ENCODE data around the gene TRIM46.
"Not testable (repeated sequence)": the region's sequence is repeated elsewhere in the genome, so short reads cannot be mapped to it uniquely, and the experiment has no call there.

Gene TRIM46

GRCh38 chr1:155208541-155209311 is 35.1 kb downstream of the TRIM46 start, which contains the start of gene MTX1:
TSS of gene MTX1 (plus strand) at chr1:155208695. CDS start at chr1:155208805, 110 bp downstream.
- peak; percentile 88 for DNase-seq

GRCh38 chr1:155209312-155209721 is 35.7 kb downstream of the TRIM46 start:
- DNase-seq: no peak

DNA sequence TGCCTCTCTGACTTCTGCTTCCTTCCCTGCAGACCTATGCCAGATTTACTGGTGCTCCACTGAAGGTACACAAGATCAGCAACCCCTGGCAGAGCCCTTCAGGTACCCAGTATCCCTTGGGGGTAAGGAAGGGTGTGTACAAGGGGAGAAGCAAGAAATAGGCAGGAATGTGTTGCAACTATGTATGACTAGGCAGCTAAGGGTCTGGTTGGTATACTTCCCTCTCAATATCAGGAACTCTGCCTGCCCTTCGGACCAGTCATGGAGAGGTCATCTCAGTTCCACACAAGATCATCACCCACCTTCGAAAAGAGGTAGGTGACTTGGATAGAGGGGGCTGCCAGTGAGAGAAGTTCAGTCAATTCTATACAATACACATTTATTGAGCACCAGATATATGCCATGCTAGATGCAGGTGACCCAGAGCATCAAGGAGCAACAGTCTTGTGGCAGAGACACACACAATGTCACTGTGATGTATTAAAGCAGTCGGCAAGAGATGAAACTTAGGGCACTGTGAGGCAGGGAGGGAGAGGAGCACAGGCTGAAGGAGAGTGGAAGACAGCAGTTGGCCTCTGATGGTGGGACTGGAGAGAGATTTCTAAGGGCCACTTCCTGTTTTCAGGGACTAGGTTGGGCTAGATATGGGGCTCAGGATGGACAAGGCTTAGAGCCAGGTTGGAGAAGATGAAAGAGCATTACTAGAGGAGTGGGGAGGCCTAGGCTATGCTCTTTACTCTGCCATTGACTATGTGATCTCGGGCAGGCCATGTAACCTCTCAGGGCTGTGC is 36.9 kb downstream of the TRIM46 start:
- no peak for DNase-seq

DNA sequence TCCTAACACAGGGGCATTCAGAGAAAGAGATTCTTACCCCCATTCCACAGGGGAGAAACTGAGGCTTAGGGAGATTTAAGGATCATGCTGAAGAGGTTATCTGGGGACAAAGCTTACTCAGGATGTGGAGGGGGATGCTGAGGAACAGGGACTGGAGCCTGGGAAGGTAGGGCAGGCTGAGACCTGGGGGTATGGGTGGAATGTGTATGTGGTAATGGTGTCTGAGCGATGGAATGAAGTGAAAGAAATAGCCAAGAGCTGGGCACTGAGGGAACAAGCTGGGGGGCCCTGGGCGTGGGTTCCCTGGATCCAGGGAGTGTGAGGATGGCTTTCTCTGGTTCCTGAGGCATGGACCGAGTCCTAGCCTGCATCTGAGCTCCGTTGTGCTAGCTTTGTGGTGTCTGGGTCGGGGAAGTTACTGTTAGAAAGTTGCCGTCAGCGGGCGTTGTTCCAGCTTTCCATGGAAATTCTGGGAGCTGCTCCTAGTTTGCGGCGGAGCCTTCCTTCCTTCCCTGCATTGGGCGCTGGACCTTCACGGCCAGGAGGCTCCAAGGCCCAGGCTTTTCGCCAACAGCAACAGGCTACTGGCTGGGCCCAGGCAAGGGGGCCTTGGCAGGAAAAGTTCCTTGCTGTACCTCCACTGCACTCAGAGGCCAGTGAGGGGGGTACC is 37.9 kb downstream of the TRIM46 start:
- DNase-seq: not testable (repeated sequence)

- DNase-seq: not testable (repeated sequence)
These were observed 38.4 kb downstream of the TRIM46 start for GRCh38 chr1:155212051-155212440.

- DNase-seq: not testable (repeated sequence)
These were observed 41.1 kb downstream of the TRIM46 start for GRCh38 chr1:155214702-155215101.

DNA sequence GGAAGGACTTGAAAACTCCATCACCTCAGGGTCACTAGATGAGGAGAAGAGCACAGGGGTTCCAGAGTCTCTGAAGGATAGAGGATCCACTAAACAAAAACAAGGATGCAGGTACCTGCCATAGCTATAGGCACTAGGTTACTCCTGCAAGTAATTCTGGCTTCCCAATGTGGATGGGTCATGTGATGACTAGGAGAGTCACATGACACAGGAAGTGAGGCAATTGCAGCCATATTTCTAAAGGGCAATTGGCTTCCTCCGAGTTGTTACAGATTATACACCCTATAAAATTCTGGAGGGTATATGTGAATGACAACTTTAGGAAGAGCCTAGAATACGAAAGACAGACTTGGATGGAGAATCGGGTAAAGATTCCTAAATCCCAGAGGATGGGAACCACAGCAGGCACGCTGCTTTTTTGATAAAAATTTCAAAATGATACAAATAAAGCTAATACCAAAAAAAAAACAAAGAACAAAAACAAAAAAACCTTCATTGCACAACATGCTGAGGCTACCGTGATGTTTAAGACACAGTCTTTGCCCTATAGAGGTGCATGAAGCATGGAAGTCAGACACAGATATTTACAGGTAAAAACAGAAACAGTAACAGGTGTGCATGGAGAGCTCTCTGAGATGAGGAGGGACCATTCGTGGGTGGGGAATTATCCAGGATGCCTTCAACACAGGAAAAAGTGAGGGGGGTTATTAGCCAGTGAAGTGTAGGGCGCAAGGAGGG is 45.4 kb downstream of the TRIM46 start:
- DNase-seq: no peak

DNA sequence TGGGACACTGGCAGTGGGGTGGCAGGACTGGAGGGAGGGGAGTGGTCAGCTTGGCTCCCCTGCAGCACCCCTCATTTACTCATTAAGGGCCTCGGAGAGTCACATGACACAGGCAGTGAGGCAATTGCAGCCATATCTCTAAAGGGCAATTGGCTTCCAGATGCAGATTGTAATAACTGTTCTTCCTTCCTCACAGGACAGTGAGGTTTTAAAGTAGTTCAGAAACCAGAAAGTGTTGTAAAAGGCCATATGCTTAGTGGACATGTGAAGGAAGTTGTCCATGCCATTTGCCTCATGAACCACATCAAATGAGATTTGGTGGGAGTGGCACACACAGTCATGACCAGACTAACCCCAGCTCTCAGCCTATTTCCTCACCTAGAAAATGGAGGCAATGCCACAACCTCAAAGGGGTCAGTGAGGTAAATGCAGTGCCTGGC is 46.0 kb downstream of the TRIM46 start:
- no peak for DNase-seq

GRCh38 chr1:155220211-155220965 is 46.7 kb downstream of the TRIM46 start:
- DNase-seq: not testable (repeated sequence)

- DNase-seq: no peak
These were observed 49.4 kb downstream of the TRIM46 start for GRCh38 chr1:155223047-155223446.

GRCh38 chr1:155225404-155225759 is 51.7 kb downstream of the TRIM46 start:
- DNase-seq: not testable (repeated sequence)

GRCh38 chr1:155226188-155226909 is 52.7 kb downstream of the TRIM46 start:
- DNase-seq: peak; percentile 62

- DNase-seq: no peak
These were observed 53.2 kb downstream of the TRIM46 start for GRCh38 chr1:155226910-155227260.

- DNase-seq: peak; percentile 87
These were observed 53.8 kb downstream of the TRIM46 start for GRCh38 chr1:155227261-155228095.

GRCh38 chr1:155228096-155228427 is 54.4 kb downstream of the TRIM46 start:
- no peak for DNase-seq

- not testable (repeated sequence) for DNase-seq
These were observed 57.7 kb downstream of the TRIM46 start for GRCh38 chr1:155231302-155231701.

DNA sequence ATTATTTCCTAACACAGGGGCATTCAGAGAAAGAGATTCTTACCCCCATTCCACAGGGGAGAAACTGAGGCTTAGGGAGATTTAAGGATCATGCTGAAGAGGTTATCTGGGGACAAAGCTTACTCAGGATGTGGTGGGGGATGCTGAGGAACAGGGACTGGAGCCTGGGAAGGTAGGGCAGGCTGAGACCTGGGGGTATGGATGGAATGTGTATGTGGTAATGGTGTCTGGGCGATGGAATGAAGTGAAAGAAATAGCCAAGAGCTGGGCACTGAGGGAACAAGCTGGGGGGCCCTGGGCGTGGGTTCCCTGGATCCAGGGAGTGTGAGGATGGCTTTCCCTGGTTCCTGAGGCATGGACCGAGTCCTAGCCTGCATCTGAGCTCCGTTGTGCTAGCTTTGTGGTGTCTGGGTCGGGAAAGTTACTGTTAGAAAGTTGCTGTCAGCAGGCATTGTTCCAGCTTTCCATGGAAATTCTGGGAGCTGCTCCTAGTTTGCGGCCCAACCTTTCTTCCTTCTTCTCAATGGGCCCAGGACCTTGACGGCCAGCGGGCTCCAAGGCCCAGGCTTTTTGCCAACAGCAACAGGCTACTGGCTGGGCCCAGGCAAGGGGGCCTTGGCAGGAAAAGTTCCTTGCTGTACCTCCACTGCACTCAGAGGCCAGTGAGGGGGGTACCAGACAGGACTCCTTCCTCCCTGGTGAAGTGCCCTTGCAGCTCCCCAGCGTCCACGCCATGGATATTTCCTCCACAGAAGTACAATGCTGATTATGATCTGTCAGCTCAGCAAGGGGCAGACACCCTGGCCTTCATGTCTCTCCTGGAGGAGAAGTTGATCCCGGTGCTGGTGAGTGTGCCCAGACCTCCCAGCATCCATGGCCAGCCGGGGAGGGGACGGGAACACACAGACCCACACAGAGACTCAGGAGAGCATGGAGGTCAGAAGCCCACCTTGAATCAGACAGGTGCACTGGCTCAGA is 58.6 kb downstream of the TRIM46 start:
- DNase-seq: not testable (repeated sequence)

GRCh38 chr1:155233502-155233901 is 59.9 kb downstream of the TRIM46 start:
- DNase-seq: not testable (repeated sequence)

Data from activated gamma-delta T cell (primary cell).